Bronchial epithelial cell (primary cell): ENCODE data around the gene MAP3K20. TPM values are rescaled to one million over a fixed set of nuclear protein-coding genes. Genes with fewer than 3 reads are reported as not detected.
"Not testable (repeated sequence)": the region's sequence is repeated elsewhere in the genome, so short reads cannot be mapped to it uniquely, and the experiment has no call there.

ENCODE experiments used
- DNase-seq: peaks from one replicate; pipeline ENCODE4 v3.0.0-alpha.2; 2010; ENCODE audit warnings: low read depth
- FAIRE-seq: peaks from 2 replicates; lab custom pipeline; 2011; peaks lifted over from hg19 to GRCh38; lab: Jason Lieb, UNC
- H3K27me3 ChIP-seq: 2 replicates; pipeline ENCODE4 v1.5.1; 2011; ENCODE audit warnings: low read length; ENCODE audit not compliant: control insufficient read depth, insufficient read depth
- H3K36me3 ChIP-seq: 2 replicates; pipeline ENCODE4 v1.5.1; 2011; ENCODE audit warnings: low read length; ENCODE audit not compliant: control insufficient read depth, insufficient read depth
- H3K4me3 ChIP-seq: 2 replicates; pipeline ENCODE4 v1.5.1; 2011; ENCODE audit warnings: mild to moderate bottlenecking, low read depth, low read length, control low read depth
- CTCF ChIP-seq: IDR thresholded peaks from 2 replicates; pipeline ENCODE4 v1.5.1; 2011; ENCODE audit warnings: mild to moderate bottlenecking, moderate library complexity, low read length, control low read depth, inconsistent platforms; ENCODE audit not compliant: insufficient read depth, severe bottlenecking
- total RNA-seq: library from RNA; depleted of rRNA; stranded (reverse); fragments of >200 nt; gene quantifications from 2 replicates; pipeline ENCODE4 v1.2.1, GENCODE V29; 2014

The MAP3K20 gene
- total RNA-seq, 1 donor from 2014 or later = 43.2 TPM

- TF ChIP-seq CTCF = no peak
- no peak for FAIRE-seq
- no peak overlapping the region for H3K4me3 ChIP-seq
- peak; percentile 88 for DNase-seq
- no peaks in the 10 kb centered on the region for H3K27me3 ChIP-seq
- peaks cover 4% of the 10 kb centered on the region for H3K36me3 ChIP-seq
Measured at GRCh38 chr2:173254659-173255058, 179.0 kb downstream of the MAP3K20 start.

GRCh38 chr2:173258701-173259100 lies 183.1 kb downstream of the MAP3K20 start:
- FAIRE-seq (no peak), DNase-seq (no peak)
- peaks cover 4% of the 10 kb centered on the region for H3K36me3 ChIP-seq
- H3K27me3 ChIP-seq = no peaks in the 10 kb centered on the region
- H3K4me3 ChIP-seq = no peak overlapping the region
- no peak for TF ChIP-seq CTCF

GRCh38 chr2:173262356-173262755 lies 186.7 kb downstream of the MAP3K20 start:
- not testable (repeated sequence) for FAIRE-seq, H3K36me3 ChIP-seq, H3K27me3 ChIP-seq, H3K4me3 ChIP-seq, DNase-seq

- FAIRE-seq = no peak
- H3K4me3 ChIP-seq = no peak overlapping the region
- no peak for DNase-seq
- TF ChIP-seq CTCF = no peak
- peaks cover 4% of the 10 kb centered on the region for H3K36me3 ChIP-seq
- H3K27me3 ChIP-seq = no peaks in the 10 kb centered on the region
Measured at GRCh38 chr2:173264151-173264550, 188.5 kb downstream of the MAP3K20 start.

- H3K36me3 ChIP-seq = peaks cover 2% of the 10 kb centered on the region
- FAIRE-seq = no peak
Measured at GRCh38 chr2:173264603-173265366, 189.1 kb downstream of the MAP3K20 start.

GRCh38 chr2:173271135-173271534 lies 195.5 kb downstream of the MAP3K20 start:
- DNase-seq (no peak), FAIRE-seq (no peak)
- Histone ChIP-seq H3K4me3 (no peak overlapping the region), H3K27me3 (no peaks in the 10 kb centered on the region), H3K36me3 (peaks cover under 1% of the 10 kb centered on the region)
- no peak for TF ChIP-seq CTCF

More at GRCh38 chr2:173264603-173265366, 189.1 kb downstream of the MAP3K20 start:
- H3K27me3 ChIP-seq = no peaks in the 10 kb centered on the region
- TF ChIP-seq CTCF = no peak
- DNase-seq = no peak
- H3K4me3 ChIP-seq = no peak overlapping the region
